NOMO-1 treated with DMSO at 0.1 percent for 48 hours (cell line): ENCODE results near the gene MYL7.
"Not testable (repeated sequence)": the region's sequence is repeated elsewhere in the genome, so short reads cannot be mapped to it uniquely, and the experiment has no call there.

Experiments
- DNase-seq: peaks from one replicate; lab custom pipeline; 2025; ENCODE audit not compliant: unreplicated experiment; lab: John Stamatoyannopoulos, UW

MYL7 gene

DNA sequence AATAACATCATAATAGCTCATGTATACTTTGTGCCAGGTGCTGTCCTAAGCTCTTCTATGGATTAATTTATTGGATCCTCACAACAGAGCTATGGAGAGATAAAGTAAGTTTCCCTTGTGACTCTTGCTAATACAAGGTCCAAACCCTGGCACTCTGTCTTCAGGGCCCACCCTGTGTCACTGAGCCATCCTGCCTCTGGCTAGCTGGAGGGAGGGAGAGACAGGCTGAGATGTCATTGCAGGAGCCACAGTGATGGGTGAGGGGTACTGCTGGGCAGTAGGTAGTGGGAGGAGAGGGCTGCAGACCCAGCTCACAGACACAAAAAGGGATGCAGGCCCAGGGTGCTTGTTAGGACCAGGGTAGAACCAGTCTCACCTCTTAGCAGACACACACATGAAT, 31.2 kb upstream of the MYL7 start:
- DNase-seq: no peak

DNA sequence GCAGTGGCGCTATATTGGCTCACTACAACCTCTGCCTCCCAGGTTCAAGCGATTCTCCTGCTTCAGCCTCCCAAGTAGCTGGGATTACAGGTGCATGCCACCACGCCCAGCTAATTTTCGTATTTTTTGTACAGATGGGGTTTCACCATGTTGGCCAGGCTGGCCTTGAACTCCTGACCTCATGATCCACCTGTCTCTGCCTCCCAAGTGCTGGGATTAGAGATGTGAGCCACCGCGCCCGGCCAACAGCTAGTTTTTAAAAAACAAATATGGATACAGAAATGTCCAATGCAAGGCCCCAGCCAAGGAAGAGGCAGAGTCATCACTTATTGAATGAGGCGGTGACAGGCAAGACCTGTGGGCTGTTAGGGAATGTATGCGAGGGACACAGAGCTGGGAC, 30.8 kb upstream of the MYL7 start:
- not testable (repeated sequence) for DNase-seq

DNA sequence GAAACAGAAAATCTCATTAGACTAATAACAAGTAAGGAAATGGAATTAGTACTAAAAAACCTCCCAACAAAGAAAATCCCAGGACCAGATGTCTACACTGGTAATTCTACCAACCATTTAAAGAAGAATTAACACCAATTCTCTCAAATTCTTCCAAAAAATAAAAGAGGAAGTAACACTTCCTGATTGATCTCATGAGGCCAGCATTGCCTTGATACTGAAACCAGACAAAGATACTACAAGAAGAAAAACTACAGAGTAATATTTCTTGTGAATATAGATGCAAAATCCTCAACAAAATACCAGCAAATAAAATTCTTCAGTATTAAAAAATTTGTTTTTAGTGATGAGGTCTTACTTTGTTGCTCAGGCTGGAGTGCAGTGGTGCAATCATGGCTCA, 26.8 kb upstream of the MYL7 start:
- peak; percentile 57 for DNase-seq

DNA sequence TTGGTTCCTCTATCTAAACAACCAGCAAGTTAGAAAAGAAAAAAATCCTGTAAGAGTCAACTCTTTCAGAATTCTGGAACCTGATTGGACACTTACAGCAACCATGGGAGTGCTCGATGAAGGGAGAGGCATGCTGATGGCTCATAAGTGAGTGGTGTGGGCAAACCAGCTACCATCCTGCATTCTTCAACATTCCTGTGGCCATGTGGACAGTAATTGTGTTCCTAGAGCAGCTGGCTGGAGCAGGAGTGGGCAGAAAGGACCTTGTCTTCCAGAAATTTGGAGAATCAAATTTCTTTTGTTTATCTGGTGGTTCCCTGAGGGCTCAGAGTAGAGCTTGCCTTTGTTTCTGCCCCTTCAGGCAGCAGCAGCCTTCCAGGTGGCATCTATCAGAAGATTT, 22.5 kb upstream of the MYL7 start:
- no peak for DNase-seq

DNA sequence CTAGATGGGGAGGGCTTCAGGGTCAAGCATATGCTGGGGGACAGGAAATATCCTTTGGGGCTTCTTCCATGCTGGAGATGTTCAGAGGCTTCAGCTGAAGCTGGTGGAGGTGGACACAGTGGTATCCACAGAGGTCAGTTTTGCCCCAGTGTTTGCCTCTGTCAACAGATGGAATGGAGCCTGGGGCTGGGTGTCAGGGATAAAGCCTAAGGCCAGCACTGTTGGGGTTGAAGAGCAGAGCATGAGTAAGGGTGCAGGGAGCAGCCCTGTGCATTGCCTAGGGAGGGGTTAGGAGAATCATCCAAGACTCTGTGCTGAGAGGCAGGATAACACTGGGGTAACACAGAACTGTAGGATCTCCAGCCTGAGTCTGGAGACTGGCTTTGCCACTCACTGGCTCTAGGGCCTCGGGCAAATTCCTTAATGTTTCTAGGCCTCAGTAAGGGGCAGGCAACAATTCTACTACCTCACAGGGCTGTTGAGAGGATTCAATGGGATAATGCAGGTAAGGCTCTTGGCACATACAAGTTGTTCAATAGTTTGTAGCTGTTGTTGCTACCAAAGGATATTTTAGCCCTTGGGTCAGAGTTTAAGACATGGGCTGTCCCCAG, 21.8 kb upstream of the MYL7 start:
- DNase-seq: no peak

DNA sequence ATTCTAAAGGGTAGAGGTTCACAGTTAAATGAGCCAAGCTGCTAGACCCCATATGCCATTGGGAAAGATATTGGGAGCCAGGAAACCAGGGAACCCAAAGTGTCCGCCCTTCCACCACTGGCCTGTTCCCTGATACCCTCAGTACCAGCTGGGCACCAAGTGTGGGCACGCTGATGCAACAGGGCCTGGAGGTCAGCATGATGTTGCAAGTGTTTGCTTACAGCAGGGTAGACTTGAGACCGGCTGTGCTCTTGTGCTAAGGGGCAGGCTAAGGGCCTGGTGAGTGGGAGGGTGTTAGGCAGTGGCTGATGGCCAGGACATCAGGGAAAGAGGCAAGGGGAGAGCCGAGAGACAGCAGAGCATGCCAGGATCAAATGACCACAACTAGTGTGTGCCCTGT, 21.0 kb upstream of the MYL7 start:
- DNase-seq: no peak

DNA sequence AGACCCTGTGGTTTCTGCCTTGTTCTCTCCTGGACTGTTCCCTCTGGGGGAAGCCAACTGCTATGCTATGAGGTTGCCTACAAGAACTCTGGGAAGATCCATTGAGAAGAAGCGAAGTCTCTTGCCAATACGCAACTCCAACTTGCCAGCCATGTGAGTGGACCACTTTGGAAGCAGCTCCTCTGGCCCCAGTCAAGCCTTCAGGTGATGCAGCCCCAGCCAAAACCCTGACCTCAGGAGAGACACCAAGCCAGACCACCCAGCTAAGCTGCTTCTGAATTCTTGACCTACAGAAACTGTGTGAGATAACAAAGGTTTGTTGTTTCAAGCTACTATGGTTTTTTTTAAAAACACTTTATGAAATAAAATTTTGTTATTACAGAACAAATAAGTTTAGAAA, 20.2 kb upstream of the MYL7 start:
- no peak for DNase-seq

DNA sequence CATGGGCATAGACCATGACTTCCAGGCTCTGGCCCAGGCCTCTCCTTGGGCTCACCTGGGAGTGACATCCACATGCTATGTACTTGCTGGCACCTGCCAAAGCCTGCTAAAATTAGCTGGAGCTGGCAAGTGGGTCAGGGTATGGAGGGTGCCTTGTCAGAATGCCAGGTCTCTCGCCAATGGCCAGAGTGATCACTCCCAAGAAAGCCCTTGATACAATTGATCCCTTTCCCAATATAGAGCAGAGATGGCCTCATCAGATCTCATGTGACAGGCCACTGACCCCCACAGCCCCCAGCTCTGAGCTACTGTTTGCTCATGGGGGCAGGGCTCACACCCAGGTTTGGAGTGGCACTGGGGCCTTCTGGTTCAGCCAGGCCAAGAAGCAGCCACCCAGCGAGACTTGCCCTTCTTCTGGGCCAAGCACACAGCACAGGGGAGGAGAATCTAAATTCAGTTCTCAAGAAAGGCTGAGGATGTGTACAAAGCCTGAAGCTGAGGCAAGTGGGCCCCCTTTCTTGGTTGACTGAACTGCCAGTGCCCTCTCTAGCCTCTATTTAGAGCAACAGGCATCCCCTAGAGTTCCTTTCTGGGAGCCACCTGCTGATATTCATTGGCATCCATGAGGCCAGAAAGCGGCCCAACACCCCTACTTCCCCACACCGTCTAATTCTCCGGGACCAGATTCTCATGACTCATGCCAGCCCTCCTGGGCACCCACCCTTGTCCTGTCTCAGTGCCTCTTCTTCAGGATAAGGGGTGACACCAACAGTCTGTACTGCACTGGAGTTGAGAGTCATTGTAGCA, 18.9 kb upstream of the MYL7 start:
- DNase-seq: no peak

DNA sequence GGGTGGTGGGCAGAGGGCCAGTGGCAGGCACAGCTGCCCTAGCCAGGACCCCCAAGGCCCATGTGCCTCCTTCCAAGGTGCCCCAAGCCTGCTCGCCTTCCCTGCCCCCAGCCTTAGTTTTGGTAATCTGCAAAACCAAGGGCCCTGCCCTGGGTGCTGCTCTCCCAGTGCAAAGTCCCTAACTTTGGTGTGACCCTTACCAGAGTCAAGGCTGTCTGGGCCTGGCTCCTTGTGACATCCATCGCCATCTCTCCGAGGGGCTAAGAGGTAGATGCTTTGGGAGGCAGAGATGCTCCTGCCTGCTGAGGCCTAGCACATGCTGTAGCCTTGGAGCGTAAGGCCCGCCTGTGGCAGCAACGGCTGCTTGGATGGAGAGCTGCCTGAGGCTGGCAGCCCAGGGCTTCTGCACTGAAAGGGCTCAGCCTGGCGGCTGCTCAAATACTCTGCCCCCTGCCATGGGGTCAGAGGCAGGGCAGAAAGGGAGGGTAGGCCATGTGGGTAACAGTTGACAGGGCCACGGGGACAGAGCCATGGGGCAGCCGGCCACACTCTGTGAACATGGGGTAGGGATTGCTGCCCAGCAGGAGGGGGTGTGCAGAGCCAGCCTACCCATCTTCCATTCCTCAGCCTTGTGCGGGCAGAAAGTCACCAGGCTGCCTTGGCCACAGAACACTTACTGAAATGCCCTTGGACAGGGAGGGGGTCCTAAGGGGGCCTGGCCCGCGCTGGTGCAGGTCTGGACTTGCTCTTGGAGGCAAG, 17.9 kb upstream of the MYL7 start:
- no peak for DNase-seq

DNA sequence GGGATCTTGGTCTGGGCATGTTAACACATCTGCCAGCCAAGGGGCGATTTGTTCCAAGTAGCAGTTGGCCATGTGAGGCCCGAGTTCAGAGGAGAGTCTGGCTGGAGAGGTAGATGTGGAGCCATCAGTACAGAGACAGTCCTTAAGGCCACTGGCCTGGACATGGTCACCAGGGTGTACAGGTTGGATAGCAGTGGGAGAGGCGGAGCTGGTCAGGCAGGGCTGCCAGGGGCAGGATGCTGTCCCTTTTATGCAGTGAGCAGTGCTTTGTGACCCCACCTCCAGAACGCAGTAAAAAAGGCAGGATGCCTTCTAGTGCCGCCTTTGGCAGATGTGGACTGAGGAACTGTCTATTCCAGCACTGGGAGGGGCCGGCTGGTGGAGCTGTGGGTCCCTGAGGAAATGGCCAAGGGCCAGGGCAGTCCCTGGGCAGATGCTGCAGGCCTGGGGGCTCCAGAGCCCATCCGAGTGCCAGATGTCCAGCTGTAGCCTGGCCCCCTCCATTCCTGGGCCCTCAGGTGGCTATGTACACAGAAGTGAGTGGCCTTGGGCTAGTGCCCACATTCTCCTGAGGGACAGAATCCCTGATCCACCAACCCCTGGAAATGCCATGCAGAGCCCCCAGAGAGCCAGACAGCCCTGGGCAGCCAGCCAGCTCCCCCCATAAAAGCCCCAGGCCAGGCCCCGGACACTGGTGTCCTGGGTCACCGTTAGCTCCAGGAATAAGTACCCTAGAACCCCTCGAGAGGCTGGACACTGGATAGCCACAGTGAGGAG, 17.2 kb upstream of the MYL7 start:
- DNase-seq: no peak

DNA sequence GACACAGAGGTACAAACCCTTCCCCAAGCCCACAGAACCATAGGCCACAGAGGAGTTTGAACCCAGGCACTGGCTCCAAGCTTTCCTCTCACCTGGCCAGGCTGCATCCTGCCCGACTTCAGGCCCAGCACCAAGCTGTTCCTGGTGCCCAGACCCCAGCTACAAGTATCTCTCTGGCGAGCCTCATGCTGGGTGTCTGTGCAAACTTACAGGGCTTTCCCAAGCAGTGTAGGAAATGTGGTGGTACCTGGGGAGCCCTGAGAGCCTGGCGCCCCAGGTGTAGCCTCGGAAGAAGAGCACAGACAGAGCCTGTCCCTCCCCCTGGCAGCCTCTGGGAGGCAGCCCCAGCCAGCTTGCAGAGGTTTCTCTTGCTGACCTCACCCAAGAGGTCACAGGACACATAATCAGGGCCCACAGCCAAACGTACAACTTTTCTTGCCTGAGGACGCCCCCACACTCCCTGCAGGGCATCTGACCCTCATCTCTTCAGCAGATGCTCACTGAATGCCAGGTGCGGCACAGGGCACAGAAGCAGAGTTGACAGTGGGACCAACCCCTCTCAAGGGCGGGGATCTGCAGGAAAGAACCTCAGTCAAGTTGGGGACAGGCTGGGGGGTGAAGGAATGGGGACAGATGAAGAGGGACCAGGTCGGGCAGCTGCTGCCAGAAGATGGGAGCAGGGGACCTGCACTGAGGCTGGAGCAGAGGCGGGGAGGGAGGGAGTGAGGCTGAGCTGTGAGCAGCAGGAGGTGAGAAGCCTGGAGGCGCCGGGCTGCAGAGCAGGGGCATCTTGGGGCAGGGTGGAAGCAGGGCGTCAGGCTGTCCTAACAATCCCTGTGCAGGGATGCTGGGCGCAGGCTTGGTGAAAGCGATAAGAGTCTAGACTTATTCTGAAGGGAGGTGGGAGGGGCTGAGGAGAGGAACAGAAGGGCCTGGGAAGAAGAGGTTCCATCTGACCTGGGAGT, 16.3 kb upstream of the MYL7 start:
- no peak for DNase-seq

DNA sequence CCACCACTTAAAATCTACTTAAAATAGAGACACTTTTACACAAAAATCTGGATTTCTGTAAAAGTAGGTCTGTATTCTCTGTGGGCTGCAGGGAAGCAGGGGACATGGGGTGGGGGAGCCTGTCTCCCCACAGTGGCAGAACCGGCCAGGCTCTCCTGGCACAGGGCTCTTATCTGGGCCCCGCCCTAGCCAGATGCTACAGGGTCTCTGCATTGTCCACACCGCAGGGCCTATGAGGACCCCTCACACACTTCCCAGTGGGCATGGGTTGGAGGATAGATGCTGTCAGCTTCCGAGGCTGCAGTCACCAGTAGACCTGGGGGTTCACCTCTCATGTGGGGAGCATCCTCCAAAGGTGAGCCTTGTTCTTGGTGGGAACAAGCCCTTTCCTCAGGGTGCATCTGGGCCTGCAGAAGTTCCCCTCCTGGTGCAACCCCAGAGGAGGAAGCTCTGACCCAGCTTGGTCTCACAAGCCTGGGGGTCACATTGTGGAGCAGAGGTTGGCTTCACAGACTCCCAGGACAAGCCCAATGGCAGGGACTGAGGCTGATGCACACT, 15.4 kb upstream of the MYL7 start:
- DNase-seq: no peak

DNA sequence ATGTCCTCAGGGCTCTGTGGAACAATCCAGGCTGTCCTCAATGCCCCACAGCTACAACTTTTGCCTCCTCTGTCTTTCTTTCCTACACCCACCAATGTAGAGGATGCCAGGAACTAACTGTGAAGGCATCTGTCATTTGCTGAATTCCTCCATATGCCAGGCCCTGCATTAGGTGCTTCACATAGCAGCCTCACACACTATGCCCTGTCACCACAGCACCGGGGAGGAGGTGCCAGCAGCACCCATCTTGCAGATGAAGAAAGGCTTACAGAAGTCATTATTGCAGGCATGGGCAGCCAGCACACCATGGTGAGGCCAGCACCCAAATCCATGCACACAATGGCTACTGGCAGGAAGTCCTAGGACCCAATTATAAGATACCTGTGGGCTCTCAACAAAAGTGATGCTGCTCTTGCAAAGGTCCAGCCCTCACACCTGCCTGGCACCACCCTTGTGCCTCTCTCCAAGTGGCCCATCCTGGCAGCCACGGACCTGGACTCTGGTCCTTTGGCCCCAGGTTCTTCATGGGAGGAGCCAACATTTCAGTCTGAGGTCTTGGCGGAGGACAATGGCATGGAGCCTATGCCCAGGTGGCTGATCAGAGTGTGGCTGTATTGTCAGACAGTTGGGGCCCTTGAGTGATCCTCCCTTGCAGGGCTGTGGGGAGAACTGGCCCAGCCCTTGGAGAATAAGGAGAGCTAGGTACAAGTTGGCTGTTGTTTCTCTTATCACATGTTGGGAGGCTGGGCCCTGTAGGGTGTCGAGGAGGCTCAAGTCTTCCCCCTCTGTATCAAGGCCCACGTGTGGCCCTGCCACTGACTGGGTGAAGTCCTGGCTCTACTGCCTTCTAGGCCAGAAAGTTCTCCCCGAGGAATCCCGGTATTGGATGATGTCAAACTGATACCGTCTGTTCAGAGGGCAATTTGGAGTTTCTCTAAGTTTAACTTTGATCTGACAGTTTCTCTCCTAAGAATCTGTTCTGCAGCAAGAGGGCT, 14.4 kb upstream of the MYL7 start:
- DNase-seq: no peak

DNA sequence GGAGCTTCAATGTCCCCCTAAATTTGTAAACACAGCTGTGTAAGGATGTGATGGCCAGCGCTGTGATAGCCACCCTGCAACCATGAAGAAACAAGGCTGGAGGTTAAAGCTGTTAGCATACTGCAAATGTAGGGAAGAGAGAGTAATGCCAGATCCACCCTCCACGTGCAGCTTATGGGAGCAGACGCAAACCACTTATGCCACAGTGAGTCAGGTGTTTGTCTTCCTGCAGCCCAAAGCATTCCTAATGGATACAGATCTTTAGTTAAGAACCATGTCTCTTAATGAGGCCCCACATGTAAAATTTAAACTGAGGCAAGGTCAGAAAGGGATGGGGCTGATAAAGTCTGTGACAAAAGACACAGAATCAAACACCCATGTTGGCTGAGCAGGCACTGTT, 13.6 kb upstream of the MYL7 start:
- no peak for DNase-seq

DNA sequence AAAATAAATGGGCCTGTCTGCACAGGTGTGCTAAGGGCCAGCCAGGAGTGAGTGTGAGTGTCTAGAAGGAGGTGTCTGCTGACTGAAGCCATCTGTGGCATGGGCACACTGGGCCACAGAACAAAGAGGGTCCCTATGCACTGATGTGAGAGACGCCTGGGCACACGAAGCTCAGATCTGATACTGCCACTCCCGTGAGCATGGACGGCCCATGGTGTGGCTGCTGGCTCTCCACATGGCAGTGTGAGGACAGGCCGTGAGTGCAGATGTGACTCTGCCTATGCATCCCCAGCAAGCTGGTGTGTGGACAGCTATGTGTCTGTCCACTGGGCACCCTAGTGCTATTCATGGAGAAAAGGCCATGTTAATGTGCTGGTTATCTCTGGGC, 12.8 kb upstream of the MYL7 start:
- no peak for DNase-seq

DNA sequence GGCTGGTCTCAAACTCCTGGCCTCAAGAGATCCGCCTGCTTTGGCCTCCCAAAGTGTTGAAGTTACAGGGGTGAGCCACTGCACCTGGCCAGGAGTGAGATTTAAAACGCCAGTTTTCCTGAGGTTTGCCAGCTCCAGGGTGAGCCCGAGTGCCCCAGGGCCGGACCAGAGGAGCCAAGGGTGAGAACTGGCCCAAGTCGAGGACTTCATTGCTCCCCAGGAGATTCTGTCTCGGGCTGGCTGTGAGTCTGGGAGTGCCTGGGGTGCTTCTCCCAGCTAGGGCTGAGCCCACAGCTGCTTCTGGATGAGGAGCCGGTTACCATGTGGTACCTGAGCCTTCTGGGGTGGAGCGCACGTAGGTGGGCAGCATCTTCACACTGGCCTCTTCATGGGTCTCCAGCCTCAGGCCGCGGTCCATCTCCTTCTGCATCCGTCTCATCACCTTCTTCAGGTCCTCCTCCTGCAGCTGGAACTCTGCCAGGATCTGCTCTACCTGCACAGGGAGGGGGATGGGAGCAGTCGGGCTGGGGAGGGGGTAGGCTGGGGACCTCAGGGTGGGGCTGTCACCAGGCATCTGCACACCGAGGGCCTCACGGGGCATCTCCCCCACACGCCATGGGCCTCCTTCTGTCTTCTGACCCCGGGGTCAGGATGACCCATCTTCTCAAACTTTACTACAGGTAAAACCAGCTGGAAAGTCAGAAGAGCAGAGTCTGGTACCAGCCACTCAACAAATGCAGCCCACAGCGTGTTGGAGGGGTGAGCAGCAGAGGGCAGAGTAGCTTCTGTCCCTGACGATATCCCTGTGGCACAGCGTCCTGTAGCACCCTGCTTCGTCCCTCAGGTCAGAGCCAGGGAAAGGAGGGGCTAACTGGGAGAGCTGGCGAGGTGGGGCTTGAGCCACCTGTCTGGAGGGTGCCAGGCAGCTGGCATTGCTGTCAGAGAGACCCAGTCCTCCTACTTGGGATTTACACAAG, 12.1 kb upstream of the MYL7 start:
- no peak for DNase-seq

DNA sequence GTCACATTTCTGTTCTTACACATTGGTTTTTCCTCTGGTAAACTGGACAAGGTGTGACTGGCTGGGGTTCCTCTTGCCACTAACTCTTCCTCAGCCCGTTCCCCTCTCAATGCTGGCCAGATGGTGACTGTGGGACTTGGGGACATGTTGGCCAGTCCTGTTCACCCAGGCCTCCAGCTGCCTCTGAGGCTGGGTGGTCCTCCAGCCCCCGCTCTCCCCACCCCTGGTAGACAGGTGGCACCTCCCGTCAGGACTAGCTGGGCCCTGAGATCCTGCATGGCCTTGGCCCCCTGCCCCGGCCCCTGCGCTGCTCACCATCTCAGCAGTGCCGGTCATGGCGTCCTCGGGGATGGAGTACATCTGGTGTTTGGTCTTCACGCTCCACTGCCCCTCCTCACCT, 10.8 kb upstream of the MYL7 start:
- DNase-seq: no peak
